SK-N-SH (cell line): ENCODE results near the gene OR2AP1. TPM values are rescaled to one million over a fixed set of nuclear protein-coding genes. Genes with fewer than 3 reads are reported as not detected.

Experiments used
- CTCF ChIA-PET: fragments of 300-600, 350-600 bp; formaldehyde crosslinking; extraction: SDS; loops from one replicate; lab custom pipeline; 2021; lab: Yijun Ruan, JAX
- POLR2A ChIA-PET: fragments of 350-600 bp; sonication (Branson Sonifier 250); formaldehyde crosslinking; extraction: SDS; loops from one replicate; lab custom pipeline; 2020; ENCODE audit warnings: antibody characterized with exemption, inconsistent platforms; lab: Yijun Ruan, JAX
- DNase-seq: peaks from one replicate; pipeline ENCODE4 v3.0.0; 2012
- H2AFZ ChIP-seq: fragments of 200-600 bp; sonication (generic); 2 replicates; pipeline ENCODE4 v1.8.1; 2016; ENCODE audit warnings: antibody characterized with exemption, mild to moderate bottlenecking, low read depth
- H3F3A ChIP-seq: fragments of 200-600 bp; sonication (generic); replicated peaks from 2 replicates; pipeline ENCODE3; 2016; ENCODE audit warnings: antibody characterized with exemption, mild to moderate bottlenecking; ENCODE audit not compliant: insufficient read depth
- H3K27ac ChIP-seq, 2 experiments: fragments of 200-500 bp in 1 of 2; fragments of 200-600 bp in 1 of 2; sonication (Bioruptor generic) in 1 of 2; sonication (generic), shearing (Covaris generic) in 1 of 2; 2 replicates each; pipeline versions ENCODE4 v1.5.1 to v1.6.1; 2014 to 2016; ENCODE audit warnings: low read depth in 2 of 2, inconsistent platforms in 1 of 2, low read length in 1 of 2, mild to moderate bottlenecking in 1 of 2, mixed read lengths in 1 of 2
- H3K27me3 ChIP-seq: fragments of 200-600 bp; sonication (generic), shearing (Covaris generic); 2 replicates; pipeline ENCODE4 v1.6.1; 2016; ENCODE audit warnings: mixed run types; ENCODE audit not compliant: insufficient read depth
- H3K36me3 ChIP-seq, 2 experiments: fragments of 200-500 bp in 1 of 2; fragments of 200-600 bp in 1 of 2; sonication (Bioruptor generic) in 1 of 2; sonication (generic) in 1 of 2; replicated peaks in 1 of 2; 2 replicates each; pipeline versions ENCODE3 to v1.5.1; 2014 to 2016; ENCODE audit warnings: low read length in 1 of 2, mild to moderate bottlenecking in 1 of 2; ENCODE audit not compliant: insufficient read depth in 2 of 2, control insufficient read depth in 1 of 2
- H3K4me1 ChIP-seq, 2 experiments: fragments of 200-500 bp in 1 of 2; fragments of 200-600 bp in 1 of 2; sonication (Bioruptor generic) in 1 of 2; sonication (generic), shearing (Covaris generic) in 1 of 2; 2 replicates each; pipeline versions ENCODE4 v1.5.1 to v1.6.1; 2014 to 2016; ENCODE audit warnings: low read depth in 1 of 2, low read length in 1 of 2, mixed run types in 1 of 2; ENCODE audit not compliant: insufficient read depth in 2 of 2, control insufficient read depth in 1 of 2
- H3K4me2 ChIP-seq: fragments of 200-600 bp; sonication (generic), shearing (Covaris generic); 2 replicates; pipeline ENCODE4 v1.6.1; 2017; ENCODE audit warnings: mixed run types
- H3K4me3 ChIP-seq, 2 experiments: fragments of 200-500 bp in 1 of 2; fragments of 200-600 bp in 1 of 2; sonication (Bioruptor generic) in 1 of 2; sonication (generic), shearing (Covaris generic) in 1 of 2; 2 replicates each; pipeline versions ENCODE4 v1.5.1 to v1.8.1; 2014 to 2016; ENCODE audit warnings: low read depth in 2 of 2, inconsistent platforms in 1 of 2, low read length in 1 of 2, mild to moderate bottlenecking in 1 of 2, mixed read lengths in 1 of 2, moderate library complexity in 1 of 2
- H3K79me2 ChIP-seq: fragments of 200-600 bp; sonication (generic); 2 replicates; pipeline ENCODE4 v1.8.1; 2017; ENCODE audit warnings: mild to moderate bottlenecking; ENCODE audit not compliant: insufficient read depth
- H3K9ac ChIP-seq: fragments of 200-600 bp; sonication (generic); 2 replicates; pipeline ENCODE4 v1.6.1; 2017; ENCODE audit warnings: mixed run types
- H3K9me2 ChIP-seq: fragments of 200-600 bp; sonication (generic); 2 replicates; pipeline ENCODE4 v1.6.1; 2017; ENCODE audit warnings: mixed run types
- H3K9me3 ChIP-seq: fragments of 200-600 bp; sonication (generic); 2 replicates; pipeline ENCODE4 v1.6.1; 2017; ENCODE audit warnings: mixed run types, mild to moderate bottlenecking, moderate library complexity
- H4K20me1 ChIP-seq: fragments of 200-600 bp; sonication (generic); 2 replicates; pipeline ENCODE4 v1.6.1; 2017; ENCODE audit warnings: mild to moderate bottlenecking, mixed run types; ENCODE audit not compliant: insufficient read depth
- MAX ChIP-seq: IDR thresholded peaks from 2 replicates; pipeline ENCODE4 v1.4.0; 2012; ENCODE audit warnings: low read depth
- MXI1 ChIP-seq: IDR thresholded peaks from 2 replicates; pipeline ENCODE4 v1.6.1; 2012; ENCODE audit warnings: mild to moderate bottlenecking, low read depth, low read length, improper control_type of control experiment
- NFIC ChIP-seq: IDR thresholded peaks from 2 replicates; pipeline ENCODE4 v1.4.0; 2012; ENCODE audit warnings: borderline replicate concordance
- NRF1 ChIP-seq: IDR thresholded peaks from 2 replicates; pipeline ENCODE4 v1.6.1; 2012; ENCODE audit warnings: low read depth, mild to moderate bottlenecking, low read length
- PBX3 ChIP-seq: IDR thresholded peaks from 2 replicates; pipeline ENCODE4; 2012
- RAD21 ChIP-seq: IDR thresholded peaks from 2 replicates; pipeline ENCODE4 v1.6.1; 2012; ENCODE audit warnings: mild to moderate bottlenecking, low read length
- RXRA ChIP-seq: IDR thresholded peaks from 2 replicates; pipeline ENCODE4 v1.4.0; 2012; ENCODE audit warnings: low read depth, mild to moderate bottlenecking, borderline replicate concordance
- SMC3 ChIP-seq: IDR thresholded peaks from 2 replicates; pipeline ENCODE4 v1.6.1; 2012; ENCODE audit warnings: low read depth, low read length, improper control_type of control experiment
- TCF12 ChIP-seq: IDR thresholded peaks from 2 replicates; pipeline ENCODE4 v1.4.0; 2012
- USF1 ChIP-seq: IDR thresholded peaks from 2 replicates; pipeline ENCODE4 v1.4.0; 2012; ENCODE audit warnings: low read depth, borderline replicate concordance
- ZBTB33 ChIP-seq: IDR thresholded peaks from 2 replicates; pipeline ENCODE4 v1.4.0; 2012; ENCODE audit warnings: low read depth, borderline replicate concordance
- polyA plus RNA-seq, 3 experiments: library from polyadenylated mRNA; depleted of rRNA; stranded (reverse); fragments of >200 nt; gene quantifications; 2 replicates each; pipeline ENCODE4 v1.2.3, GENCODE V29; 2012

The OR2AP1 gene
- polyA plus RNA-seq, 1 of the 3 experiments (the other 2 are of a cell fraction): not detected

GRCh38 chr12:55619354-55620138, 47.3 kb downstream of the OR2AP1 start (continued):
- TF ChIP-seq USF1 (peak; percentile 67; the same call in 1 of the 2 replicates), SMC3 (peak; percentile 53), RAD21 (peak; percentile 85)

GRCh38 chr12:55624056-55624455, 51.8 kb downstream of the OR2AP1 start:
- Histone ChIP-seq H2AFZ (no peak overlapping the region), H3K4me2 (no peak overlapping the region), H3K4me3 (no peak overlapping the region), H3K79me2 (no peaks in the 10 kb centered on the region), H3K27me3 (peaks cover 53% of the 10 kb centered on the region; the same call in 1 of the 2 replicates), H3K27ac (no peak overlapping the region), H3K36me3 (no peaks in the 10 kb centered on the region), H4K20me1 (no peaks in the 10 kb centered on the region), H3K9me3 (no peaks in the 10 kb centered on the region), H3K9me2 (no peaks in the 10 kb centered on the region), H3K4me1 (no peaks in the 10 kb centered on the region), H3F3A (no peaks in the 10 kb centered on the region), H3K9ac (no peak overlapping the region)
- ChIA-PET CTCF (no interaction called here), POLR2A (no interaction called here)
- no peak for DNase-seq
- TF ChIP-seq NRF1 (no peak), MXI1 (no peak), TCF12 (no peak), RXRA (no peak), PBX3 (no peak), NFIC (no peak), ZBTB33 (no peak), MAX (no peak)

Other genes with a start within 250 kb of the OR2AP1 start
- gene OR6C3, start 241.7 kb upstream of the OR2AP1 start, polyA plus RNA-seq (2012; rRNA removed): not detected in 2 replicates
- not detected in 2 replicates for gene OR6C75, start 209.5 kb upstream of the OR2AP1 start, polyA plus RNA-seq (2012; rRNA removed)
- gene OR6C65, start 171.9 kb upstream of the OR2AP1 start, polyA plus RNA-seq (2012; rRNA removed): not detected in 2 replicates
- not detected in 2 replicates for gene OR6C76, start 146.2 kb upstream of the OR2AP1 start, polyA plus RNA-seq (2012; rRNA removed)
- not detected in 2 replicates for gene OR6C2, start 128.4 kb upstream of the OR2AP1 start, polyA plus RNA-seq (2012; rRNA removed)
- not detected in 2 replicates for gene OR6C70, start 102.3 kb upstream of the OR2AP1 start, polyA plus RNA-seq (2012; rRNA removed)
- gene OR6C68, start 80.1 kb upstream of the OR2AP1 start, polyA plus RNA-seq (2012; rRNA removed): not detected in 2 replicates
- gene OR6C4, start 22.9 kb upstream of the OR2AP1 start, polyA plus RNA-seq (2012; rRNA removed): not detected in 2 replicates
- gene OR10P1, start 64.4 kb downstream of the OR2AP1 start, polyA plus RNA-seq (2012; rRNA removed): not detected in 2 replicates
- gene ITGA7, start 135.4 kb downstream of the OR2AP1 start, polyA plus RNA-seq (2012; rRNA removed): 17.6 and 19.7 TPM in 2 replicates
- 277 and 331 TPM in 2 replicates for gene BLOC1S1, start 143.6 kb downstream of the OR2AP1 start, polyA plus RNA-seq (2012; rRNA removed)
- gene RDH5, start 147.9 kb downstream of the OR2AP1 start, polyA plus RNA-seq (2012; rRNA removed): 5.2 and 5.4 TPM in 2 replicates
- gene CD63, start 156.5 kb downstream of the OR2AP1 start, polyA plus RNA-seq (2012; rRNA removed): 1,022 and 1,465 TPM in 2 replicates
- 6.9 and 9.4 TPM in 2 replicates for gene GDF11, start 170.7 kb downstream of the OR2AP1 start, polyA plus RNA-seq (2012; rRNA removed)
- gene SARNP, start 245.3 kb downstream of the OR2AP1 start, polyA plus RNA-seq (2012; rRNA removed): 65.8 and 66.9 TPM in 2 replicates
- gene ORMDL2, start 245.6 kb downstream of the OR2AP1 start, polyA plus RNA-seq (2012; rRNA removed): 35.2 and 37.3 TPM in 2 replicates